Small intestine (tissue), 7 donors: Measurements from ENCODE around the gene URAD. TPM values are rescaled to one million over a fixed set of nuclear protein-coding genes. Genes with fewer than 3 reads are reported as not detected.

Experiments
- DNase-seq, 2 donors: peaks; one replicate each; pipeline versions ENCODE4 v3.0.0 to v3.0.0-alpha.2; 2013
- FAIRE-seq: peaks from 2 replicates; lab custom pipeline; 2012; peaks lifted over from hg19 to GRCh38; lab: Jason Lieb, UNC
- H3K27ac ChIP-seq, 3 donors: one replicate each; pipeline ENCODE4 v1.5.1; 2013; ENCODE audit warnings: low read length in 2 of 3, mild to moderate bottlenecking in 2 of 3, control low read depth in 1 of 3, inconsistent platforms in 1 of 3, low read depth in 1 of 3, moderate library complexity in 1 of 3
- H3K27me3 ChIP-seq, 3 donors: one replicate each; pipeline ENCODE4 v1.6.1; 2013; ENCODE audit warnings: low read length in 3 of 3, inconsistent platforms in 1 of 3; ENCODE audit not compliant: control insufficient read depth in 3 of 3, insufficient read depth in 3 of 3
- H3K36me3 ChIP-seq, 3 donors: one replicate each; pipeline ENCODE4 v1.6.1; 2013; ENCODE audit warnings: low read length in 3 of 3, inconsistent platforms in 1 of 3, low read depth in 1 of 3, mild to moderate bottlenecking in 1 of 3, moderate library complexity in 1 of 3; ENCODE audit not compliant: control insufficient read depth in 3 of 3, insufficient read depth in 2 of 3
- H3K4me1 ChIP-seq, 3 donors: one replicate each; pipeline ENCODE4 v1.6.1; 2013; ENCODE audit warnings: low read length in 2 of 3, inconsistent platforms in 1 of 3, low read depth in 1 of 3, mild to moderate bottlenecking in 1 of 3, moderate library complexity in 1 of 3; ENCODE audit not compliant: control insufficient read depth in 3 of 3, insufficient read depth in 2 of 3
- H3K4me3 ChIP-seq, 3 donors: one replicate each; pipeline ENCODE4 v1.5.1; 2013; ENCODE audit warnings: low read length in 3 of 3, control low read depth in 1 of 3, inconsistent platforms in 1 of 3, low read depth in 1 of 3, mild to moderate bottlenecking in 1 of 3, moderate library complexity in 1 of 3
- H3K9me3 ChIP-seq, 2 donors: one replicate each; pipeline ENCODE4 v1.6.1; 2013; ENCODE audit warnings: low read depth in 1 of 2, low read length in 1 of 2; ENCODE audit not compliant: control insufficient read depth in 2 of 2, insufficient read depth in 1 of 2
- WGBS, 3 donors: extraction: QIAGEN DNeasy Blood & Tissue Kit; methylation state at CpG; one replicate each; pipeline ENCODE4 v1.1.7; 2013; 5-methylcytosine and 5-hydroxymethylcytosine counted together
- polyA plus RNA-seq, 4 donors: library from polyadenylated mRNA; stranded (reverse) in 3 of 4; unstranded in 1 of 4; fragments of 200-250 nt in 3 of 4; fragments of 120-200 nt in 1 of 4; gene quantifications; one replicate each; pipeline versions ENCODE4 v1.2.1 to v1.2.3, GENCODE V29; 2013
- donor health status: healthy with polysubstance abuse.
- donor health status: control.
- donor health status: control.
- donor health status: Bipolar disorder and iron deficiency.
- donor health status: healthy.

Gene URAD
- polyA plus RNA-seq, 4 donors: 12.5 to 59.8 (median 34.1) TPM

- Histone ChIP-seq H3K36me3 (peaks cover 0 to 31% (median 0%) of the 10 kb centered on the region in 3 donors), H3K9me3 (no peaks in the 10 kb centered on the region), H3K27ac (no peak overlapping the region), H3K4me3 (no peak overlapping the region), H3K4me1 (peaks cover 0 to 7% (median 0%) of the 10 kb centered on the region in 3 donors), H3K27me3 (peaks cover 0 to 16% (median 8%) of the 10 kb centered on the region in 3 donors)
- WGBS, 3 donors: 81 to 93% (median 90%) methylated on average over 1 of the region's 1 CpG
- FAIRE-seq (no peak), DNase-seq (no peak)
Measured at GRCh38 chr13:27985600-27985999, 2.9 kb downstream of the URAD start.

DNA sequence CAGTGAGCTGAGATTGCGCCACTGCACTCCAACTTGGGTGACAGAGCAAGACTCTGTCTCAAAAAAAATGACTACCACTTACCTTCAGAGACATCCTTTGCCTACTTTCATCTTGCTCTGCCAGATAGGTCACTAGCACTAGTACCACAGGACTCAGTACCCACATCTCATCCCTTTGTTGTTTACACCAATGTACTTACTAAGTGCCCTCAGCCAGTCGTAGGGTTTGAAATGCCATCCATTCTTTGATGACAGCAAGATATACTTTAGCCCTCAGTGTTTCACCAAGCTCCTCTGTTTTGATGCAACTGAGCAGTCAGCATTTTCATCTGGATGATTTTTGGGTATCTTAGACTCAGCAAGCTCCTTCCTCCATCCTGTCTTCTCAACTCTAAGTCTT lies 6.1 kb downstream of the URAD start:
- DNase-seq (no peak), FAIRE-seq (no peak)
- WGBS, 3 donors: 59 to 83% (median 70%) methylated on average over 2 of the region's 2 CpGs
- H3K27ac ChIP-seq: peak overlapping the region in 1 of 3 donors; percentile 98
- H3K4me1 ChIP-seq: peaks cover 0 to 7% (median 0%) of the 10 kb centered on the region in 3 donors
- H3K27me3 ChIP-seq: peaks cover 0 to 27% (median 21%) of the 10 kb centered on the region in 3 donors
- peaks cover 0 to 26% (median 0%) of the 10 kb centered on the region in 3 donors for H3K36me3 ChIP-seq
- no peaks in the 10 kb centered on the region for H3K9me3 ChIP-seq
- peak overlapping the region in 1 of 3 donors; percentile 90 for H3K4me3 ChIP-seq

DNA sequence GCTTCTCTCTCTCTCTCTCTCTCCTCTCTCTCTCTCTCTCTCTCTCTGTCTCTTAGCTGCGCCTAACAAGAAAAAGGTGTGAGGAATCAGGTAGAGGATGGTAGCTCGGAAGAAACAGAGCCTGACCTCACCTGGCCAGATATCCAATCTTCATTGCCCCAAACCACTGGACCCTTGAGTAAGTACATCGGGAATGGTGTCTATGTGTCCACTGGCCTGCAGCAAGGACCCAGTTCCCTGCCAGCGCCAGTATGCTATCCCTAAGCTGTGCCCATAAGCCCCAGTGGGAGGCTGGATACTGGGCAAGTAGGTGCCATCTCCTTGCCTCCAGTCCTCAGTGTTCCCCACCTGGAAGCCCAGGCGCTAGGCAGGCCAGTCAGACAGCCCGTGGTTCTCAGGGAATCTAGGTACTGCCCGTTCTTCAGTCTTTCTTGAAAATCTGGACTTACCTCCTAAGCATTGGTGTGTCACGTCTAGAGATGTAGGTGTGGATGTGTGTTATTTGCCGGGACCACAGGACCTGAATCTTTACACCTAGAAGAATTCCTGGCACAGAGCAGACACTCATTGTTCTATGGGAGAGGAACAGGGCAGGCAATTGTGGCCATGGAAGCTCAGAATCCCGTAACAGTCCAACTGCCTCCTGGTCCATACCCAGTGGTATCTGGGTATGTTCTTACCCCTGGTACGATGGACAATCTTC lies 7.3 kb downstream of the URAD start:
- WGBS, 3 donors: 6 to 24% (median 15%) methylated on average over 10 to 11 of the region's 11 CpGs
- Histone ChIP-seq H3K36me3 (peaks cover 0 to 18% (median 0%) of the 10 kb centered on the region in 3 donors), H3K4me1 (peaks cover 0 to 7% (median 0%) of the 10 kb centered on the region in 3 donors), H3K27ac (peak overlapping the region; percentile 94 to 98 (median 97)), H3K4me3 (peak overlapping the region in 2 of 3 donors; percentile 84 to 90), H3K9me3 (no peaks in the 10 kb centered on the region), H3K27me3 (peaks cover 0 to 38% (median 27%) of the 10 kb centered on the region in 3 donors)
- DNase-seq (peak in 1 of 2 donors; percentile 71), FAIRE-seq (no peak)

DNA sequence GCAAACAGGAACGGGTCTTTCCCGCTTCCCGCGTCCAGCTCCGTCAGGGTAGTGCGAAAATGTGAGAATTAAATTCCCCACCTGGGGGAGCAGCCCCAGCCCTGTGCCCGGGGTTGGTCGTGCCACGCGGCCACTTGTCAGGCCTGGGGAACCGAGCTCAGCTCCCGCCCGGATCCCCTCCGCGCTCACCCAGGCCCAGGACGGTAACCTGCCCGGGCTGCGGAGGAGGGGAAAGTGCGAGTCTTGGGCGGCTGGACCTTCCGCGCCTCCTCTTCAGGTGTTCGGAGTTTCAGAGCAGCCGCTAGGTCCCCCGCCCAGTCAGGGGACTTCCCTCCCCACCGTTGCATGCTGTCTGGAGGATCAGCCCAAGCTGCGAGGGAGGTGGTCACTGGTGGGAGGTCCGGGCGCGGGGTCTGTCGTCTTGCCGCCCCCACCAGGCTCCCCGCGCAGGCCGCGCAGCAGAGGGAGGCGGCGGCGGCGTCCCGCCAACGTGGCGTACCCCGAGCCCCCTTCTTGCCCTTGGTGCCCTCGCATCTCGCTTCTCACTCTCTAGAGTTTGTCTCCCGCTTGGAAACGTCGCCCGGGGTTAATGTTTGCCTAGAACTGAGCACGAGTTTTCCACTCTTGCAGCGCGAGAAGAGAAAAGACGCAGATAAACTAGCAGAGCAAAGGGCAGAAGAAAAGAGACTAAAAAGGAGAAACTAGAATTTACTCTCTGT lies 8.1 kb downstream of the URAD start:
- no peak for FAIRE-seq
- Histone ChIP-seq H3K27ac (peak overlapping the region; percentile 94 to 98 (median 97)), H3K27me3 (peaks cover 0 to 42% (median 30%) of the 10 kb centered on the region in 3 donors)

DNA sequence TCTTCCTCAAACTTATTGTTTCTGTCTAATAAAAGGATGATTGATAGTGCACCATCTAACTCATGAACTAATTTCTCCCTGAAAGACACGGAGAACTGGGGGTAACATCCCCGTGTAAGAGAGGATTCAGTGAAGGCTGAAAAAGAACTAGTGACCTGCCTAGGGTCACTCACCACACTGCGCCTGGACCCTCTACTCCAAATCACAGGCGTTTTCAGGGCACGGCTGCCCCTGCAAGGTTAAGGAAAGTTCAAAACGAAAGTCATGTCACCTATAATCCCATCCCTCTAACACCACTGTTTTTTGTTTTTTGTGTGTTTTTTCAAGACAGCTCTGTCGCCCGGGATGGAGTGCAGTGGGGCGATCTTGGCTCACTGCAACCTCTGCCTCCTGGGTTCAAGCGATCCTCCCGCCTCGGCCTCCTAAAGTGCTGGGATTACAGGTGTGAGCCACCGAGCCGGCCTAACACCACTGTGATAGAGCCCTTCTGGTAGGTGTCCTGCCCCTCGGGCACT lies 8.7 kb downstream of the URAD start:
- peaks cover 0 to 7% (median 0%) of the 10 kb centered on the region in 3 donors for H3K4me1 ChIP-seq
- no peak for FAIRE-seq
- DNase-seq: peak in 1 of 2 donors; percentile 23
- H3K9me3 ChIP-seq: no peaks in the 10 kb centered on the region
- peaks cover 0 to 11% (median 0%) of the 10 kb centered on the region in 3 donors for H3K36me3 ChIP-seq
- H3K4me3 ChIP-seq: peak overlapping the region in 2 of 3 donors; percentile 84 to 90
- WGBS, 3 donors: 4 to 9% (median 4%) methylated on average over 15 of the region's 15 CpGs
- peaks cover 0 to 45% (median 30%) of the 10 kb centered on the region in 3 donors for H3K27me3 ChIP-seq
- H3K27ac ChIP-seq: peak overlapping the region; percentile 94 to 98 (median 97)

More for the DNA sequence above, 8.1 kb downstream of the URAD start:
- Histone ChIP-seq H3K4me3 (peak overlapping the region in 2 of 3 donors; percentile 84 to 90), H3K36me3 (peaks cover 0 to 14% (median 0%) of the 10 kb centered on the region in 3 donors), H3K4me1 (peaks cover 0 to 7% (median 0%) of the 10 kb centered on the region in 3 donors), H3K9me3 (no peaks in the 10 kb centered on the region)
- peak; percentile 90 to 95 for DNase-seq
- WGBS, 3 donors: 2 to 7% (median 4%) methylated on average over 46 to 54 of the region's 54 CpGs

GRCh38 chr13:27979001-27979643 lies 9.4 kb downstream of the URAD start:
- H3K27me3 ChIP-seq: peaks cover 0 to 47% (median 30%) of the 10 kb centered on the region in 3 donors
- peak overlapping the region; percentile 94 to 98 (median 97) for H3K27ac ChIP-seq
- H3K4me3 ChIP-seq: peak overlapping the region; percentile 51 to 90 (median 84)
- H3K9me3 ChIP-seq: no peaks in the 10 kb centered on the region
- WGBS, 3 donors: 1 to 12% (median 6%) methylated on average over 15 of the region's 15 CpGs
- no peak for FAIRE-seq
- peaks cover 0 to 7% (median 0%) of the 10 kb centered on the region in 3 donors for H3K36me3 ChIP-seq
- DNase-seq: peak; percentile 60 to 69
- H3K4me1 ChIP-seq: peaks cover 2 to 14% (median 4%) of the 10 kb centered on the region in 3 donors

GRCh38 chr13:27978301-27978968 lies 10.1 kb downstream of the URAD start:
- H3K27me3 ChIP-seq: peaks cover 0 to 51% (median 30%) of the 10 kb centered on the region in 3 donors
- H3K4me1 ChIP-seq: peaks cover 2 to 21% (median 4%) of the 10 kb centered on the region in 3 donors
- 2 to 5% (median 2%) methylated on average over 56 to 65 of the region's 65 CpGs for WGBS, 3 donors
- H3K36me3 ChIP-seq: peaks cover 0 to 7% (median 0%) of the 10 kb centered on the region in 3 donors
- DNase-seq (peak; percentile 91 to 96), FAIRE-seq (no peak)
- H3K9me3 ChIP-seq: no peaks in the 10 kb centered on the region
- peak overlapping the region; percentile 51 to 90 (median 84) for H3K4me3 ChIP-seq
- peak overlapping the region; percentile 94 to 98 (median 97) for H3K27ac ChIP-seq
